ENCODE measurements around the gene MCHR2.

MCHR2 gene

DNA sequence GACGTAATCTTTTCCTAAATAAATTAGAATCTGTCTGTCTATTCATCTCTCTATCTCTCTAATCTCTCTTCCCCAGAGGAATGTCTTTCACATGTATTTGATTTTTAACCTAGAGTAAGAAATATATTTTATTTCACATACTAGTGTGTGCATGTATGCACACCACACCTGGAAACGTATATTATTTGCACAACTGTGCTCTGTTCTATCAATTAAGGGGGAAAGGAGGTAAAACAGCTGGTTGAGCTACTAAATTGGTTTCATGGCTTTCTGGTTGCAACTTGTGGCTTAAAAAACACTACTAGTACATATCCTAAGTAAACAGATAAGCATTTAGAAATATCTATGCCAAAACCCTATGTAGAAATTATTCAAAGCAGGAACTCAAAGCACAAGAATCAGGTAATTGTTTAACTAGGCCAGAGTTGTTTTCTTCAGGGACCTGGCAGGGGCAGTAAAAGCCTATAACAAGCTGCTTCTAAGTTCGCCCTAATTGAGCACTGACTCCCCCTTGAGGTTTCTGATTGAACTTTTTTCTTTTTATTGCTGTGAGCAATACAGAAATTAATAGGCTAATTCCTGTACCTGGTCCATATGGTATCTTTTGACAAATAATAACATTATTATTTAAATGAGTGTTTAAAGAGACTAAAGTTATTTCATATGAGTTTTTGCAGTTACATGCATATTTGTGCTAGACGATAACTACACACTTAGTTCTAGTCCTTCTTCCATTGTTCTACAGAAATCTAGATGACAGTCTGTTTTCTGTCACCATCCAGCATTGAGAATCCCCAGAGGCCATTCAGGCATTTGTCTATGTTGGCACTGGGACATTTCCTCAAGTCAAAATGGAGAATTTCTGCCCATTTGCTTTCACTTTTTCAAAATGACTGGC is 88.6 kb downstream of the MCHR2 start:
- no peak for DNase-seq (ENCODE audit: low read depth)

- no peak for DNase-seq (ENCODE audit: low read depth)
Measured at GRCh38 chr6:99901596-99902384, 92.2 kb downstream of the MCHR2 start.

DNA sequence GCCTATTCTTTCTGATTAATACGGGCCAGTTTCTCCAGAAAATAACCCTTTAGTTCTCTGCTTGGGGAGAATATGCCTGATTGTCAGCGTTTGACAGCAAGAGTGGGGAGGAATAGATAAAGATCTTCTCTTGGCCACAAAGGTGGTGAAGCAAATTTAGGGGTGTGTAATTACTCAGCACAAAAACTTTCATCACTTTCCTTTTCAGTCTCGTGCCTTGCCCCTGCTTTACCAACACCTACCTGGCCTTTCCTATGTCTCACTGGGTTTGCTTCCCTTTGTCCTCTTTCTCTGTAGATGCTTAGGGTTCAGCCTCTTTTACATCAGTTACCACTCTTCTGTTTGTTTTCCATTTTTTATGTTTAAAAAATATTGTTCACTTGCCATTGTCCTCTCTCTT is 99.2 kb downstream of the MCHR2 start:
- DNase-seq (ENCODE audit: low read depth): no peak

DNA sequence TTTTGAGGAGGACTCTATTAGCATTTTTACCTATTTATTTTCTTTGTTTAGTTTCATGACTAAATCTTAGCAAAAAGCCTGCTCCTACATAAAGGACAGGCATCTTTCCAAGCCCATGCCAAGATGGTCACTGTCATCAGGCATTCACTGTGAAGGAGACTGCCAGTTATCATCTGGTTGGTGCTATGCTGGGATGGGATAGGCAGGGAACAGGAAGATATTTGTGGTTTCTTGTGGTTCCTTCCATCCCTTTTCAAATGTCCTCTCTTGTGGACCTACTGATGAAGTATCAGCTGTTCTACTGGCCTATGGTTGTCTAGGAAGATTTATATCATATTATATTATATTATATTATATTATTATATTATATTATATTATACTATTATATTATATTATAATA is 107.0 kb downstream of the MCHR2 start:
- no peak for DNase-seq (ENCODE audit: low read depth)

- DNase-seq (ENCODE audit: low read depth): no peak
Measured at GRCh38 chr6:99885051-99885450, 109.0 kb downstream of the MCHR2 start.

DNA sequence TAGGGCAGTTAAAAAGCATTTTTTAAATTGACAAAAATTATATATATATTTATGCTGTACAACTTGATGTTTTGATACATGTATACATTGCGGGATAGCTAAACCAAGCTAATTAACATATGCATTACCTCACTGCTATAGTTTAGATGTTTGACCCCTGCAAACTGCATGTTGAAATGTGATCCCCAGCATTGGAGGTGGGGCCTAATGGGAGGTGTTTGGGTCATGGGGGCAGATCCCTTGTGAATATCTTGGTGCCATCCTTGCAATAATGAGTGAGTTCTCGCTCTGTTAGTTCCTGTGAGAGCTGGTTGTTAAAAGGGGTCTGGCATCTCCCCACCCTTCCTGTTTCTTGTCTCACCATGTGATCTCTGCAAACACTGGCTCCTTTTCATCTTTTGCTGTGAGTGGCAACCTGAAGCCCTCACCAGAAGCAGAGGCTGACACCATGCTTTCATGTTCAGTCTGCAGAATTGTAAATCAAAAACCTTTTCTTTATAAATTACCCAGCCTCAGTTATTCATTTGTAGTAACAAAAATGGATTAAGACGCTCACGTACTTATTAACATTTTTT is 111.8 kb downstream of the MCHR2 start:
- no peak for DNase-seq (ENCODE audit: low read depth)

DNA sequence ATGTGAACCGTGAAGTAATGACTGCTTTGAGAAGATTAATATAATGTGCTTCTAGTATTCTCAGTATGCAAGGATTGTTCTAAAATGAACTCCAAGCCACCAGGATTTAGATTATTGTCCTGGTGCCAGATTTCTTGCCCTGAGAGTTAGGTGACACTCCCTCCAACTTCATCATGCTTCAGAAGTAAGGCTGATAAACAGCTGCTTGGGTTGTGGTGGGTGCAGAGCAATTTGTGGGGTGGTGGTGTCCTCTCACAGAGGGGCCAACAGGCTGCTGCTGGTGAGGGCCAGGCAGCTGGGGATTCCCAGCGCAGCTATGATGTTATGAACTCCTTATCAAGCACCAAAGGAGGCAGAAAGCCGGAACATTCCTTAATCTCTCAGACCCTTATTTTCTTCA is 114.6 kb downstream of the MCHR2 start:
- DNase-seq (ENCODE audit: low read depth): no peak

DNA sequence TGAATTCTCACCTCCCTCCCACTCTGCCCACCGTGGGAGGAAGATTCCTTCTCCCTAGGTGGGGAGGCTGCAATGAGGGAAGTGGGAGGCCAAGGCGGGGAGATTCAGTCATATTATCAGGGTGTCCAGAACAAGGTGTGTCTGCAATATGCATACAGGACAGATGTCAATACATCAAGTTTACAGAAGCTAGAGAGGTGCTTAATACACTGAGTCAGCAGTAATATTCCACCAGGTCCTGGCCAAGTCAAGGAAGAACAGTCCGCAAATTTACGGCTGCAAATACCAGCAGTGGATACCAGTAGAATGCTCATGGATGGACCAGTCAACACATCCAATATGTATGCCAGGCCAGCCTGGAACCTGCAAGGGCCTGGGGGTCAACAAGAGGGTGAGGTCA is 119.0 kb downstream of the MCHR2 start:
- DNase-seq (ENCODE audit: low read depth): no peak

DNA sequence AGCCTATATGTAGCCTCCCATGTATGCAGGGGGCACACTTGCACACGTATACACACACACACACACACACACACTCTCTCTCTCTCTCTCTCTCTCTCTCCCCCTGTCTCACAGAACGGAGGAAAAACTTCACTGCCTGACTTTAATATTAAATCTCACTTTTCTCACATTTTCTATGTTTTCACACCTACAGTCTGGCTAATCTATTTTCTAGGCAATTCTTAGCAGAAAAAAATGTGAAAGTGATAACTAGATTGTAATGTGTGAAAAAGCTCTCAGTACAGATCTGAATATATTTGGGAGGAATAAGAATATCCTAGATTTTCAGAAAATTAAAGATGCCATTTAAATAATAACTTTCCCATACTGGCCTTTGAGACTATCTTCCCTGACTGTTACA is 120.9 kb downstream of the MCHR2 start:
- no peak for DNase-seq (ENCODE audit: low read depth)

GRCh38 chr6:99871641-99872040 is 122.4 kb downstream of the MCHR2 start:
- no peak for DNase-seq (ENCODE audit: low read depth)

Measured in stimulated activated CD8-positive, alpha-beta memory T cell treated with anti-CD3 and anti-CD28 coated beads, Interleukin-15, amount 100 ng/mL, for 1 hour (primary cell).